SK-N-SH (cell line): Measurements from ENCODE around the gene PEAK1.

ENCODE experiments used
- CTCF ChIP-seq: fragments of 200-600 bp; sonication (generic); IDR thresholded peaks from 2 replicates; pipeline ENCODE4 v1.6.1; 2017; ENCODE audit warnings: antibody characterized with exemption, mild to moderate bottlenecking, moderate library complexity
- EP300 ChIP-seq, 2 experiments: IDR thresholded peaks; 2 replicates each; pipeline versions ENCODE4 v1.4.0 to v1.6.1; 2012; ENCODE audit warnings: borderline replicate concordance in 1 of 2, low read depth in 1 of 2, low read length in 1 of 2
- GABPA ChIP-seq: IDR thresholded peaks from 2 replicates; pipeline ENCODE4 v1.4.0; 2012; ENCODE audit warnings: low read depth, mild to moderate bottlenecking
- MEF2A ChIP-seq: IDR thresholded peaks from 2 replicates; pipeline ENCODE4 v1.4.0; 2012; ENCODE audit warnings: low read depth, borderline replicate concordance
- POLR2AphosphoS5 ChIP-seq: IDR thresholded peaks from 2 replicates; pipeline ENCODE4 v1.6.1; 2012; ENCODE audit warnings: low read depth, low read length
- RCOR1 ChIP-seq: fragments of 150-350 bp; IDR thresholded peaks from 2 replicates; pipeline ENCODE4 v1.6.1; 2017; ENCODE audit warnings: antibody characterized with exemption, low read length
- RXRA ChIP-seq: IDR thresholded peaks from 2 replicates; pipeline ENCODE4 v1.4.0; 2012; ENCODE audit warnings: low read depth, mild to moderate bottlenecking, borderline replicate concordance
- SMC3 ChIP-seq: IDR thresholded peaks from 2 replicates; pipeline ENCODE4 v1.6.1; 2012; ENCODE audit warnings: low read depth, low read length, improper control_type of control experiment
- TAF1 ChIP-seq: IDR thresholded peaks from 2 replicates; pipeline ENCODE4 v1.6.1; 2012; ENCODE audit warnings: low read depth, mild to moderate bottlenecking, low read length, moderate library complexity, borderline replicate concordance
- TCF12 ChIP-seq: IDR thresholded peaks from 2 replicates; pipeline ENCODE4 v1.4.0; 2012
- USF2 ChIP-seq: fragments of 150-350 bp; IDR thresholded peaks from 2 replicates; pipeline ENCODE4 v1.6.1; 2017; ENCODE audit warnings: antibody characterized with exemption, low read length, low read depth, borderline replicate concordance
- YY1 ChIP-seq: IDR thresholded peaks from 2 replicates; pipeline ENCODE4 v1.4.0; 2012; ENCODE audit warnings: low read depth, mild to moderate bottlenecking

GRCh38 chr15:77243716-77244401, 176.0 kb downstream of the PEAK1 start:
- TF ChIP-seq MEF2A: no peak
- TF ChIP-seq CTCF: no peak
- no peak for TF ChIP-seq TAF1
- no peak for TF ChIP-seq TCF12
- TF ChIP-seq POLR2AphosphoS5: no peak
- no peak for TF ChIP-seq YY1
- TF ChIP-seq EP300 (IDR thresholded peaks at IDR 0.05; ENCODE audit: borderline replicate concordance in 1 of 2, low read depth in 1 of 2, low read length in 1 of 2): no peak
- no peak for TF ChIP-seq SMC3
- TF ChIP-seq GABPA: no peak
- TF ChIP-seq RXRA: no peak
- no peak for TF ChIP-seq USF2
- no peak for TF ChIP-seq RCOR1
